ENCODE data around the gene ATP10A.

The ATP10A gene

DNA sequence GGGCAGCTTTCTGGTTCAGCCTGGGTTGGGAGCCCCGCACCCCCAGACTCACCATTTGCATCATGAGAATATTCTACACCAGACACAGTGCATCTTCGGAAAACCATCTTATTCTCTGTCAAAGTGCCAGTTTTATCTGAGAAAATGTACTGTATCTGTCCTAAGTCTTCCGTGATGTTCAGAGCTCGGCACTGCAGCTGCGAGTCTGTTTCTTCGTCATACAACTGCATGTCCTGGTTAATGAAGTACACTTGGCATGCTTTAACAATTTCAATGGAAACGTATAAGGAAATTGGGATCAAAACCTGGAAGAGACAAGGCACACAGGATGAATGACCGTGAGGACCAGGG lies 141.5 kb downstream of the ATP10A start:
- no peak overlapping the region for H3K4me3 ChIP-seq (replicated peaks; ENCODE audit: low read depth, low read length)
- DNase-seq (ENCODE audit: low read depth) = no peak
- TF ChIP-seq, protein P1, sequence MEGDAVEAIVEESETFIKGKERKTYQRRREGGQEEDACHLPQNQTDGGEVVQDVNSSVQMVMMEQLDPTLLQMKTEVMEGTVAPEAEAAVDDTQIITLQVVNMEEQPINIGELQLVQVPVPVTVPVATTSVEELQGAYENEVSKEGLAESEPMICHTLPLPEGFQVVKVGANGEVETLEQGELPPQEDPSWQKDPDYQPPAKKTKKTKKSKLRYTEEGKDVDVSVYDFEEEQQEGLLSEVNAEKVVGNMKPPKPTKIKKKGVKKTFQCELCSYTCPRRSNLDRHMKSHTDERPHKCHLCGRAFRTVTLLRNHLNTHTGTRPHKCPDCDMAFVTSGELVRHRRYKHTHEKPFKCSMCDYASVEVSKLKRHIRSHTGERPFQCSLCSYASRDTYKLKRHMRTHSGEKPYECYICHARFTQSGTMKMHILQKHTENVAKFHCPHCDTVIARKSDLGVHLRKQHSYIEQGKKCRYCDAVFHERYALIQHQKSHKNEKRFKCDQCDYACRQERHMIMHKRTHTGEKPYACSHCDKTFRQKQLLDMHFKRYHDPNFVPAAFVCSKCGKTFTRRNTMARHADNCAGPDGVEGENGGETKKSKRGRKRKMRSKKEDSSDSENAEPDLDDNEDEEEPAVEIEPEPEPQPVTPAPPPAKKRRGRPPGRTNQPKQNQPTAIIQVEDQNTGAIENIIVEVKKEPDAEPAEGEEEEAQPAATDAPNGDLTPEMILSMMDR (IDR thresholded peaks at IDR 0.05; ENCODE audit: low read length, missing control alignments) = no peak

GRCh38 chr15:25719101-25719985 lies 143.8 kb downstream of the ATP10A start:
- TF ChIP-seq, protein P1 (IDR thresholded peaks at IDR 0.05; ENCODE audit: low read length, missing control alignments) = no peak
- no peak for DNase-seq (ENCODE audit: low read depth)
- no peak overlapping the region for H3K4me3 ChIP-seq (replicated peaks; ENCODE audit: low read depth, low read length)

DNA sequence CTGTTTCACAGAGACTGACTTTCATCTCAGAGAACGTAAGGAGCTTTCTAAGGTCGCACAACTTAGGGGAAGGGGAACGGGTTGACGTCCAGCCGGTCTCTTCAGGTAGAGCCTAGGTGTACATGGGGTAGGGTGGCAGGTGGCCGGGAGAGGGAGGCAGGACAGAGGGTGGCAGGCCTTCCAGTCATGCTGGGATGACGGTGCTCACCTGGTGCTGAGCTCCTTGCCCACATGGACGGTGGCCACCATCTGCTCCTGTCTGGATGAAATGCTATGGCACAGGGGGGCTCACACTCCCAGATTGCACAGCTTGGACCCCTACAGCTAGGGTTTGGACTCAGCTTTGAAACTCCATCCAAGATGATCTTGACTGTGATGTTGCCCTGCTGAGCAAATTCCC lies 144.5 kb downstream of the ATP10A start:
- H3K4me3 ChIP-seq (replicated peaks; ENCODE audit: low read depth, low read length) = no peak overlapping the region
- no peak for DNase-seq (ENCODE audit: low read depth)
- TF ChIP-seq, protein P1 (IDR thresholded peaks at IDR 0.05; ENCODE audit: low read length, missing control alignments) = no peak

DNA sequence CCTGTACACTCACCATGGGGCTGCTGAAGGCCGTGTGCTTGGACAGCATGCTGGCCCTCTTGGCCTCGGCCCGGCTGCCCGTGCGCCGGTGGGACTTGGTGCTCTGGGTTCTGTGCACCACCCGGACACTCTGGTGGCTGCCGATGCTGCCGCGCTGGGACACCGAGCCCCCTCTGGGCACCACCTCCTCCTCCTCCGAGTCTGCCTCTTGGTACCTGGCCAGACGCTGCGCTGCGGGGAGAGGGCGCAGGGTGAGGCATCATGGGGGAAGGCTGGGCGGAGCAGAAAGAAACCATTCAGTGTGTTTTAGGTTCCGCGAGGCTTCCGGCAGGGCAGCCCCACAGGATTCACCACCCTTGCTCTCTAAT lies 145.0 kb downstream of the ATP10A start:
- no peak overlapping the region for H3K4me3 ChIP-seq (replicated peaks; ENCODE audit: low read depth, low read length)
- TF ChIP-seq, protein P1 (IDR thresholded peaks at IDR 0.05; ENCODE audit: low read length, missing control alignments) = no peak
- no peak for DNase-seq (ENCODE audit: low read depth)

GRCh38 chr15:25717457-25718168 lies 145.5 kb downstream of the ATP10A start:
- peak; percentile 28 for DNase-seq (ENCODE audit: low read depth)
- TF ChIP-seq, protein P1 (IDR thresholded peaks at IDR 0.05; ENCODE audit: low read length, missing control alignments) = no peak
- no peak overlapping the region for H3K4me3 ChIP-seq (replicated peaks; ENCODE audit: low read depth, low read length)

DNA sequence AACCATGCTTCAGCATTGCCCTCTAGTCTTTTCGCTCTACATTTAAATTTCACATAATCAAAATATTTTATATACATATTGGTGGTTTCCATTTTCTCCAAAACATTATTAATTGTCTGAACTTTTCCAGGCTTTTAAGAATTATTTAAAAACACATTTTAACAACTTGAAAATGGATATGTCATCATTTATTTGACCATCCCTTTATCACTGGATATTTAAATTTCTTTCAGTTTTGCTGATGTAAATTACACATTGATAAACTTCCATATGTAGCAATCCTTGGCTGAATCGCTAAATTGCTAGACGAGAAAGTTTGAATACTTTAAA lies 146.0 kb downstream of the ATP10A start:
- TF ChIP-seq, protein P1 (IDR thresholded peaks at IDR 0.05; ENCODE audit: low read length, missing control alignments) = no peak
- H3K4me3 ChIP-seq (replicated peaks; ENCODE audit: low read depth, low read length) = no peak overlapping the region
- no peak for DNase-seq (ENCODE audit: low read depth)

Measured in fibroblast of pulmonary artery (primary cell).